NB4 (cell line): Measurements from ENCODE around the gene TYRP1.

Experiments
- TF ChIP-seq, protein P1 (sequence below): IDR thresholded peaks from one replicate; pipeline ENCODE4 v1.5.1; 2012; ENCODE audit warnings: low read depth, low read length
- TF ChIP-seq, protein P2 (sequence below): IDR thresholded peaks from 2 replicates; pipeline ENCODE4 v1.6.1; 2011; ENCODE audit warnings: low read depth, low read length

DNA sequence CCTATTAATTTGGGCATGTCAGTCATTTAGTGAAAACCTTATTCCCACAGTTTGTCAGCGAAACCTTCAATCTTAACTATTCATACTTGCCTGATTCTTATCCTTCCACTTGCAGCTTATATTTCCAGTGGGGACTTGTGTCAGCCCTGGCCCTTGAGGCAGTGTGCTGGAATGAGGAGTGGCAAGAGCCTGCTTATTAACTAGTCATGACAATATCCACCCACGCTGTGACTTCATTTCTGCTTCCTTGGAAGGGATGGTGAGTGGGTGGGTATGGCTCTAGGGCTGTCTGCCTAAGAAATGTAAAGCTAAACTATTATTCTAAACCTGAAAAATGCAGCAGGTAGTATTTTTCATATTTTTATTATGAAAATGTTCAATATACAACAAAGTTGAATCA is 47.7 kb downstream of the TYRP1 start:
- TF ChIP-seq, protein P1, sequence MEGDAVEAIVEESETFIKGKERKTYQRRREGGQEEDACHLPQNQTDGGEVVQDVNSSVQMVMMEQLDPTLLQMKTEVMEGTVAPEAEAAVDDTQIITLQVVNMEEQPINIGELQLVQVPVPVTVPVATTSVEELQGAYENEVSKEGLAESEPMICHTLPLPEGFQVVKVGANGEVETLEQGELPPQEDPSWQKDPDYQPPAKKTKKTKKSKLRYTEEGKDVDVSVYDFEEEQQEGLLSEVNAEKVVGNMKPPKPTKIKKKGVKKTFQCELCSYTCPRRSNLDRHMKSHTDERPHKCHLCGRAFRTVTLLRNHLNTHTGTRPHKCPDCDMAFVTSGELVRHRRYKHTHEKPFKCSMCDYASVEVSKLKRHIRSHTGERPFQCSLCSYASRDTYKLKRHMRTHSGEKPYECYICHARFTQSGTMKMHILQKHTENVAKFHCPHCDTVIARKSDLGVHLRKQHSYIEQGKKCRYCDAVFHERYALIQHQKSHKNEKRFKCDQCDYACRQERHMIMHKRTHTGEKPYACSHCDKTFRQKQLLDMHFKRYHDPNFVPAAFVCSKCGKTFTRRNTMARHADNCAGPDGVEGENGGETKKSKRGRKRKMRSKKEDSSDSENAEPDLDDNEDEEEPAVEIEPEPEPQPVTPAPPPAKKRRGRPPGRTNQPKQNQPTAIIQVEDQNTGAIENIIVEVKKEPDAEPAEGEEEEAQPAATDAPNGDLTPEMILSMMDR, result no peak
- TF ChIP-seq, protein P2, sequence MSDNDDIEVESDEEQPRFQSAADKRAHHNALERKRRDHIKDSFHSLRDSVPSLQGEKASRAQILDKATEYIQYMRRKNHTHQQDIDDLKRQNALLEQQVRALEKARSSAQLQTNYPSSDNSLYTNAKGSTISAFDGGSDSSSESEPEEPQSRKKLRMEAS, result no peak
